OCI-LY7 (cell line): ENCODE data around the gene PTPN12.

Experiments used
- CTCF ChIP-seq: fragments of 200-600 bp; sonication (generic); conservative IDR thresholded peaks from 2 replicates; pipeline ENCODE4 v1.5.1; 2014; ENCODE audit warnings: mild to moderate bottlenecking, antibody characterized with exemption, low read length, moderate library complexity, mixed read lengths
- EZH2phosphoT487 ChIP-seq: fragments of 200-600 bp; sonication (generic); IDR thresholded peaks from 2 replicates; pipeline ENCODE4 v1.6.1; 2018; ENCODE audit warnings: low read depth, borderline replicate concordance, mild to moderate bottlenecking, mixed run types, antibody characterized with exemption, low read length, moderate library complexity, mixed read lengths

- no peak for TF ChIP-seq CTCF
- TF ChIP-seq EZH2phosphoT487, result no peak
Observed at GRCh38 chr7:77687747-77688144, 150.7 kb downstream of the PTPN12 start.
